Measurements from ENCODE around the gene CALR3.
"Not testable (repeated sequence)": the region's sequence is repeated elsewhere in the genome, so short reads cannot be mapped to it uniquely, and the experiment has no call there.

CALR3 gene

DNA sequence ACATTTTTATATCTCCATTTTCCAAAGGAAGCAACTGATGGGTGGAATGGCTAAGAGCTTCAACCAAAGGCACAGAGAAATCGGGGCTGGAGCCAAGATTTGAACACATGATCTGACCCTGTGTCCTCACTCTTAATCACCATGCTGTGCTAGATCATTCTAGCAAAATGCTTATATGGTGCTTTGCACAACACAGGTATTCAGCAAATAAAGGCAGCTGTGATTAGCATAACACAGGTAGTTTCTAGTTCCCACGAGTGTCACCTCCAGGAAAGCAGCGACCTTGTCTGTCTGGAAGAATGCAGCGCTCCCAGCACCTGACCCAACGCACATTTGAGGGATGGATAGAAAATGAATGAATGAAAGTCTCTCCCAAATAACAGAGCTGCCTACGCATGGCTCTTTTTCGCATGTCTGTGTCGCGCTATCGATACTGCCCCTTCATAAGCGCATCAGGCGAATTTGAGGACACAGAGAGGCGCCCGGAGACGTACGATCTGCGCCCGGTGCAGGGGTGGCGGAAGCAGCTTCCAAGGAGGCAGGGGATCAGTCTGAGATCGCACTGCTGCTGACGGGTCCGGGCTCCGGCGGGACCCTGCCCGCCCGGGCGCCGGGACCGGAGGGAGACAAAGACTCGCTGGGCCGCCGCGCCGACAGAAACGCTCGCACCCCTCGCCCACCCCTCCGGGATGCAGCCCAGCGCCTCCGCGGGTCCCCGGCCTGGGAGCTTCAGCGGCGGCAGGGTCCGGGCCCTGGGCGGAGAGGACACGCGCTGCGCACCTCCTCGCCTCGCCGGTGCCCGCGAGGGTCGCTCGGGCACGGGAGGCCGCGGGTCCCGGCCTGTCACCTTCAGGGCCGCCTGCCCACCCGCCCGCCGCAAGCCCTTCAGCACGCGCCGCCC lies 24.8 kb downstream of the CALR3 start:
- peak overlapping the region; percentile 72 for H3K4me3 ChIP-seq (ENCODE audit: low read depth, low read length)
- no peak for TF ChIP-seq CTCF (IDR thresholded peaks at IDR 0.05; ENCODE audit: low read depth, low read length)
- in situ Hi-C loops (cut with HindIII; ENCODE audit: low sequenced_read_pairs), result no loop called here
- DNase-seq (ENCODE audit: low read depth, low spot score), result peak; percentile 36

GRCh38 chr19:16470541-16470910 lies 25.4 kb downstream of the CALR3 start:
- H3K4me3 ChIP-seq (ENCODE audit: low read depth, low read length), result peak overlapping the region; percentile 72
- DNase-seq (ENCODE audit: low read depth, low spot score), result no peak
- in situ Hi-C loops (cut with HindIII; ENCODE audit: low sequenced_read_pairs), result no loop called here
- TF ChIP-seq CTCF (IDR thresholded peaks at IDR 0.05; ENCODE audit: low read depth, low read length), result no peak

- TF ChIP-seq CTCF (IDR thresholded peaks at IDR 0.05; ENCODE audit: low read depth, low read length), result no peak
- DNase-seq (ENCODE audit: low read depth, low spot score), result no peak
- in situ Hi-C loops (cut with HindIII; ENCODE audit: low sequenced_read_pairs), result no loop called here
- H3K4me3 ChIP-seq (ENCODE audit: low read depth, low read length), result no peak overlapping the region
These were observed 28.4 kb downstream of the CALR3 start for GRCh38 chr19:16467581-16467980.

GRCh38 chr19:16466802-16467427 lies 29.1 kb downstream of the CALR3 start:
- H3K4me3 ChIP-seq (ENCODE audit: low read depth, low read length); in situ Hi-C loops (cut with HindIII; ENCODE audit: low sequenced_read_pairs); DNase-seq (ENCODE audit: low read depth, low spot score): not testable (repeated sequence)

- TF ChIP-seq CTCF (IDR thresholded peaks at IDR 0.05; ENCODE audit: low read depth, low read length), result no peak
- no peak for DNase-seq (ENCODE audit: low read depth, low spot score)
- in situ Hi-C loops (cut with HindIII; ENCODE audit: low sequenced_read_pairs), result no loop called here
- H3K4me3 ChIP-seq (ENCODE audit: low read depth, low read length), result no peak overlapping the region
These were observed 30.7 kb downstream of the CALR3 start for GRCh38 chr19:16465239-16465638.

- no peak overlapping the region for H3K4me3 ChIP-seq (ENCODE audit: low read depth, low read length)
- in situ Hi-C loops (cut with HindIII; ENCODE audit: low sequenced_read_pairs), result no loop called here
- no peak for TF ChIP-seq CTCF (IDR thresholded peaks at IDR 0.05; ENCODE audit: low read depth, low read length)
These were observed 31.9 kb downstream of the CALR3 start for GRCh38 chr19:16463991-16464575.

More at GRCh38 chr19:16463991-16464575, 31.9 kb downstream of the CALR3 start:
- DNase-seq (ENCODE audit: low read depth, low spot score), result peak; percentile 38

Data from astrocyte of the spinal cord (primary cell).